NCI-H2227 (cell line): ENCODE results near the gene TMEM229B.

Source experiments
- DNase-seq: peaks from one replicate; lab custom pipeline; 2025; ENCODE audit not compliant: unreplicated experiment; lab: John Stamatoyannopoulos, UW

TMEM229B gene

DNA sequence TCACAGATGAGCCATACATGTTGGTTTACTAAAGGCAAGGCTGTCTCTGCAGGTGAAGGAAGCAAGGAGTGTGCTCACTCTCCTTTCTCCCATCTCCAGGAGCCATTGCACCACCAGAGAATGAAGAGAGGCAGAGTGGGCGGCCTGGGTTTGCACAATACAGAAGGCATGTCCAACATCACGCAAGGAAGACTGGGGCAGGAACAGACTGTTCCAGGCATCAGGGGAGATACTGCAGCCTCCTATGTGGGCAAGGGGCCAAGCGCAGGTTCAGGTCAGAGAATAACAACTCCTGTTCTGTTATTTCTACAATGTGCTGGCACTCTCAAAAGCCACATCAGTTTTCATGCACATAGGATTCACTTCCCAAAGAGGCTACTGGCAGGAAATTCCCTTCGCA, 1.7 kb upstream of the TMEM229B start:
- DNase-seq = no peak

DNA sequence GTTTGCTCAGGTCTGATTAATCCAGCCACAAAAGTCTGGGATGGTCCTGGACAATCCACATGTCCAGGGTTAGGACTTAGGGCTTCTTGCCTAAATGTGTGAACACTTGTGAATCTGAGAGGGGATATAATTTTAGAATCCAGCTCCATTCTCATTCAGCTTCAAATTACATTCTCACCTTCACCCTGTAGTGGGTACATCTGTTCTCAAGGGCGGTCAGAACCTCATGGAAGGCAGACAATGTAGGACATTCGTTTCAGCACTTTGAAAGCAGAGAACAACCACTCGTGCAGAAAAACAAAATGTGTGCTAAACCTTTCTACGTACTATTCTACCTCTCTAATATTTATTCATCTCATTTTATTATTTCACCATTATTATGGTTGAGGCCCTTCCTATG, 1.2 kb downstream of the TMEM229B start:
- no peak for DNase-seq

DNA sequence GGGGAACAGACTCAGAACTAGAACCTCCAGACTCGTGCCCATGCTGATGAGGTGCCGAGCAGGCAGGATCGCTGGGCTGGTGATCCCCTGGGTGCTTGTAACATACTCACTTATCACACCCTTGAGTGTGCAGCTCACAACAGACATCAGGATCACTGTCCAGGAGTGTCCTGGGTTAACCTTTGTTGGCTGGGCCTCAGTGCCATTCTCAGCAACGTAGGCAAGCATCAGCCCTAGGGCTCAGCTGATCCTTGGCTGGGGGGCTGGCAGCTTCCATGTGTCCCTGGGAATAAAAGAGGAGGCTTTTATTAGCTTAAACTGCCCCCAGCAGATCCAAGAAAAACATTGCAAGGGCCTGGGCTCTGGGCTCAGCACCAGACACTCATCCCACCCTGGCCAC, 1.6 kb downstream of the TMEM229B start:
- DNase-seq = no peak

DNA sequence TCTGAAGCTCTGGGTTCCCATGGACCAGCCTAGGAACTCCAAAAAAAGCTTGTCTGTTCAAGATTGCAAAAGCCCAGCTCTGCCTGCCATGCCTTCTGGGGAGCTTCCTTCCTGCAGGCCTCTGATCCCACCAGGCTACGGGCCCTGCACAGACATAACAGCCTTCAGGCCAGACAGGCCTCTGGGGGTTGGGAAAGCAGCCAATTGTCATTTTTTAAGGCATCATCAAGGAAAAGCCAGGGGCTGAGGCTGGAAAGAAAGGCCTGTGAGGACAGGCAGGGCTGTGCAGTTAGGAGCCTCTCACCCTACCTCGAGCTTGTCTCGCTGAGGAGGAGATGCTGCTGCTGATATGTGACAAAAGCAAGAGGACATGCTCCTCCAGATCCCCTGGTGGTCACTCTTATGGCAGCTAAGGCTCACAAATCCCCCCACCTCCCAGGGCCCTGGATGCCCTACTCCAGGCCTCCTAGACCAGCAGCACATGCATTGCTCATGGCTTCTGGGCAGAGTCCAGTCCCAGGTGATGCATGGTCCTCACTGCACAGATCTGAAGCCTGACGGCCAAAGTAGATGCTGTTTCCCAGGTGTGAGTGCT, 2.9 kb downstream of the TMEM229B start:
- DNase-seq = no peak

DNA sequence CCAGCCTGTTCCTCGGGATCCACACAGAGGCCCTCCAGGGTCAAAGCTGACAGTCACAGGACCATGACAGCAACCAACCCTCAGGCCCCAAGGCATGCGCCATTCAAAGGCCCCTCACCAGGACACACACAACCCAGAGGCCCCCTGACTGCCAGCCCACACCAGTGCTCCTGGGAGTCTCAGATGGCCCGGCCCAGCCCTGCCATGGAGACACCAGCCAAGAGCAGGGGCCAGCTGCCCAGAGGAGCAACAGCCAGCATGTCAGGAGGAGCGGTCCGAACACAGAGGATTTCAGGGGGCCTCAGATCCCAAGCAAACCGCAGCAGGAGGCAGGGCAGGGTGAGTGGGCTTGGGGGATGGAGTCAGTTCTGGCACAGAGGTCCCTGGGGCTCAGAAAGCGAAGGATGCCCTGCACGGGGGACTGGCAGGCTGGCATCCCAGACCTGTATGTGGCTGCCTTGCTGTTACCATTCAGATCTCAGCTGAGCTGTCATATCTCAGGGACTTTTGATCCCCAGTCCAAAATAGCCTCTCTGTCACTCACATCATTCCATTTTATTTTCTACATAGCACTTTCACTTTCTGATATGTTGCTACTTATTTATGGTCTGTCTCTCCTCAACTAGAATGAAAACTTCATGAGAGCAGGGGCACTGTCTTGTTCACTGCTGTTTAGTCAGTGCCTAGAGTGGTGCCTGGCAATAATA, 4.8 kb downstream of the TMEM229B start:
- DNase-seq = no peak

DNA sequence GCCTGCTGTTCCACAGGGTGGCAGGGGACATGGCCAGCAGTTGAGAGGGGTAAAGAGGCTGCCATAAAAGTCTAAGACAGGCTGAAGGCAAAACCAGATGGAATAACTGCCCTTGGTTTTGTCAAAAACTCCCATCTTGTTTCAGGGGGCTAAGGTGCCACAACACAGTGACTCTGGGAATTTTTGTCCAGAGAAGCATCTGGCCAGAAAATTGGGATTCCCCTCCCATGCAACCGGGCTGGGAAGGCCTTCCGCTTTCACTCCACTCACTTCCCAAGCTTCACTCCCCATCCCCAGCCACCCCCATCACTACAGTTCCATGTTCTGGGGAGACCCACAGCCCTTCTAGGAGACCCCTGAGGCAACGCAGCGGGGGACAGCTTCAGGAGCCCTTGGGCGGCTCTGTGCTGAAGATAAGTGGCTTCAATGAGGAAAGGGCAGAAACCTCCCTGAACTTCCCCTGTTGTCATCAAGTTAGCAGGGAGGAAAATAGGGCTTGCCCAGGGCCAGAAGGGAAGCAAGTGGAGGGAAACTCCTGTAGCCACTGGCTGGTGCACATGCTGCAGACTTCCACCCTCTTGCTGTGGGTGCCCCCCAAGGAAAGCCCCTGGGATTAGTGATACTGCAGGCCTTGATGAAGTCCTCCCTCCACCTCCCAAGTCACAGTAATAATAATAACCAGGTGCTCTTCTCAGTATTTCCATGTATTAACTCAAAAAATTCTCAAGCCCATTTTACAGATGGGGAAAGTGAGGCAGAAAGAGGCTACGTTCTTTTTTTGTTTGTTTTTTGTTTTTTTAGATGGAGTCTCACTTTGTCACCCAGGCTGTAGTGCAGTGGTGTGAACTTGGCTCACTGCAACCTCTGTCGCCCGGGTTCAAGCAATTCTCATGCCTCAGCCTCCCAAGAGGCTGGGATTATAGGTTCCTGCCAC, 6.0 kb downstream of the TMEM229B start:
- DNase-seq = no peak

DNA sequence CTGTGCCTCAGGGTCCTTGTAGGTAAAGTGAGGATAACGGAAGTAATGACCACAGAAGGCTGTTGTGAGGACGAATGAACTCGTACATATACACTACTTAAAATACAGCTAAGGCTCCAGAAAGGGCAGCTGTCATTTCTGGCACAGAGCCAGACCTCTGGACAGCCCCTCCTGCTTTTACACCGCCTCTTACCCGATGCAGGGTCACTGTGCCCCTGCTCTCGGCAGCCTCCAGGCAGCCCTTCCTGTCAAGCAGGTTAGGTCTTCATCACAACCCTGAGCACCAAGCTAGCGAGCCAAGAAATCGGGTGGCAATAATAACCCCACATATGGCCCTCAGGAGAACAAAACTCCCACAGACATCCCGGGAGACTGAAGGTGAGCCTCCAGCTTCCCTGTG, 8.5 kb downstream of the TMEM229B start:
- peak; percentile 46 for DNase-seq

DNA sequence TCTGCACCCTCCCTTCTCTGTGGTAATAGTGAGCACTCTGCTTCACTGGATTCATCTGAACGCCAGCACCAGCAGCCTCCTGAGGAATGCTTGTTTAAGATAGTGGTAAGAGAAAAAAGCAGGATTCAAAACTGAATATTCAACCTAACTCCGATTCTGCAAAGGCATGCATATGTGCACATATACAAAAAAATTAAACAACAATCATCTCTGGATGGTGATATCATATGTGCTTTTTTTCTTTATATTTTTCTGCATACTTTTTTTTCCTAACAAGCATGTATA, 9.8 kb downstream of the TMEM229B start:
- DNase-seq = no peak

DNA sequence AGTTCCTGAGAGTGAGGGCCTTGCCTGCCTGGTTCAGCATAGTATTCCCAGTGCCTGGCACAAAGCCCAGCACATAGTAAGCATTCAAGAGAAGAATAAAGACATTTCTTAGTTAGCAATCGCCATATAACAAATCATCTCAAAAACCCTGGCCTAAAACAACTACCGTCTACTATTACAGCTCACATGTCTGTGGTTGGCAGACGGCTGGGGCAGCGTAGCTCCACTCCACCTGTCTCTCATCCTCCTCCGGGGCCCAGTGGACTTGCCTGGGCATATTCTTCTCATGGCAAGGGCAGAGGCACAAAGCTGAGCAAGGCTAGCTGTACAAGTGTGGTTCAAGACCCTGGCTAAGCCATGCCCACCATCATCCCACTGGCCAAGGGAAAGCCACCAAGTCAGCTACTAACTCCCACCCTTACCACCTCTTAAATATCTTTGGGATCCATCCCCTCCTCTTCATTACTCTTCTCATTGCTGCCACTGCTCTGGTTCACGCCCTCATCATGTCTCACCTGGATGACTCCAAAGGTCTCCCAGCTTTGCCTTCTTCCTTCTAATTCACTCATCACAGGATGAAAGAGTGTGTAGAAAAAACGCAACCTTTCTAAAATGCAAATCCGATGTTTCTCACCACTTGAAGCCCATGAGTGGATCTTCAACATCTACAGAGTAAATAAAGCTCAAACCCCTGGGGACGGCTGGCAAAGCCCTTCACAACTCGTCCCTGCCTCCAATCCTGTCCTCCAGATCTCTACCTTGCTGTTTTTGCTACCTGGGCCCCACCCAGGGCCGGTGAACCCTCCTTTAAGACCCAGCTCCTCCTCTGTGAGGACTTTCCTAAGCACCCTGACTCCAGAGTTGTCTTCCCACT, 10.4 kb downstream of the TMEM229B start:
- DNase-seq = no peak

DNA sequence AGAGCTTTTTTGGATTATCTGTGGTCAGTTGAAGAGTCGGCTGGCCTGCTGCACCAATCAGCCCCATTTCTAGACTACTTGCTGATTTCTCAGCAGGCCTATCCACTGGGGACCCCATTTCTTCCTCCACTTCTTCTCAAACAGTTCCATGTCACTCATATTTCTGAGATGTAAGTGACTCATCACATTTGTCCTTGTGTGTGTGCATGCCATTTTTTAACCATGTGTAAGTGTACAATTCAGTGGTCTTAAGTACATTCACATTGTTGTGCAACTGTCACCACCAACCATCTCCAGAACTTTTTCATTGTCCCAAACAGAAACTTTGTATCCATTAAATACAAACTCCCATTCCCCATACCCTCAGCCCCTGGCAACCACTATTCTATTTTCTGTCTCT, 14.2 kb downstream of the TMEM229B start:
- DNase-seq = no peak

DNA sequence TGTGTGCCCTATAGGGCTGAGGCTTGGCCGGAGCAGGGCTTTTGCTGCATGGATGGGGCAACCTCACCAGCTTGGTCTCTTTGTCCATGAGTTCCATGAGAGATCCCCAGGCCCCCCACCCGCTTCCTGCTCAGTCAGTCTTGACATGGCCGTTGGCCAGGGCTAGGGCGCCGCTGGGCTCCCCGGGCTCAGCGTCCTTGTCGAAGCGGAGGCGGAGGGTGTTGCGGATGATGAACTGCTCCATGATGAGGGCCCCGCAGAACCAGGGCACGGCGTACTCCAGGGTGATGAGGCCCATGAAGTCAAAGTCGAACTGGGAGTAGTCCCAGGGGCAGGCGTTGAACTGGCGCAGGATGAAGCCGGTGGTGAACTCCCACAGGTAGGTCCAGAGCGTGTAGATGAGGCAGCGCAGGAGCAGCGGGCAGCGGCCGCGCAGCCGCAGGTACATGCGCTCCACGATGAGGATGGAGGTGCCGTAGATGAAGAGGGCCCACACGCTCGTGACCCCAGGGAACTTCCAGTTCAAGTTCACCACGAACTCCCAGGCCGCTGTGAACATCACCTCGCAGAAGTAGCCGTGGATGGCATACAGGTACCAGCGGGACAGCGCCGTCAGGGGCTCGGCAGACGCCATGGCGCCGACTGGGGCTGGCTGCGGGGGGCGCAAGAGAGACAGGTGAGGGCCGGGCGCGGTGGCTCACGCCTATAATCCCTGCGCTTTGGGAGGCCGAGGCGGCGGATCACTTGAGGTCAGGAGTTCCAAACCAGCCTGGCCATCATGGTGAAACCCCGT, 15.0 kb downstream of the TMEM229B start:
- DNase-seq = no peak

DNA sequence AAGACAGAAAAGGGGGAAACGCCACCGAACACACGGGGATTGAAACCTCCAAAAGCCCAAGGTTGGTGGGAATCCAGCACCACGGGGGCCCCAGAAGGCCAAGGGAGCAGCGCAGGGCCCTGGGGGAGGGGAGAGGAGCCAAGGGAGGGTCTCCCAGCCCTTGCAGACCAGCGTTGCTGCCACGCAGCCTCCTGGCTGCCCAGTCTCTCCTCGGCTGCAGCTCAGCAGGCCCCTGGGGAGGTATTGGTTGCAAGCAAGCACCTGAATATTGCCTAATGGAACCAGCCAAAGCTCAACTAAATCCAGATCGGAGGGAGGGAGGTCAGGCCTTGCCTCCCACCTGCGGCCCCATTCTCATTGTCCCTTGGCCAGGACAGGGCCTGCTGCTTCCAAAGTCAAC, 15.8 kb downstream of the TMEM229B start:
- no peak for DNase-seq

DNA sequence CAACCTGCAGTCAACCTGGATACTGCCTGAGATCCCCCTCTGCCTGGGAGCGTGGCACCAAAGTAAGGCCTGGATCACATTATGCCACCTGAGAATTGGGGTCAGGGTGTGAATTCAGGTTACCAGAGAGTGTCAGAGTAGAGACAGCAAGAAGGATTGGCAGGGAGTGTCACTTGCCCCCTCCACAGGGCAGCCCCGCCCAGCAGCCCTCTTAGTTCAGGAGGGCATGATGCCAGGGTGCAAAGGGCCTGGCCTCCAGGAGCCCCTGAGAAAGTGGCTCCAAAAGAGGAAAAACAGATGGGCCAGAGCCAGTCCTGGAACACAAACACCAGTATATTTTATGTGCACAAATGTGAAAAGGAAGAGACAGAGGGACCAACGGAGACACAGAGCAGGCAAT, 18.6 kb downstream of the TMEM229B start:
- no peak for DNase-seq

DNA sequence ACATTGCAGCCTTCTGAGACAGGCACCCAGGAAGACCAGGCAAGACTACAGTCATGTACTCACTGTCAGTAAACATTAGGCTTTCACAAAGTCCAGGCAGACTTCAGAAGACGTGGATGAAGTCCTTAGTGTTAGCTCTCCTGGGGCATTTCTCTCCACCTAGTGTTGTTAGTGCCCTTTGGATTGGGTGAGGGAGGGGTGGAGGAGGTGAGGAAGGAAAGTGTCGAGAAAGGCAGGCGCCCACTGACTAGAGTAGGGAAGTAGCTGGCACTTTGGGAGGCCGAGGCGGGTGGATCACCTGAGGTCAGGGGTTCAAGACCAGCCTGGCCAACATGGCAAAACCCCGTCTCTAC, 20.2 kb downstream of the TMEM229B start:
- no peak for DNase-seq

DNA sequence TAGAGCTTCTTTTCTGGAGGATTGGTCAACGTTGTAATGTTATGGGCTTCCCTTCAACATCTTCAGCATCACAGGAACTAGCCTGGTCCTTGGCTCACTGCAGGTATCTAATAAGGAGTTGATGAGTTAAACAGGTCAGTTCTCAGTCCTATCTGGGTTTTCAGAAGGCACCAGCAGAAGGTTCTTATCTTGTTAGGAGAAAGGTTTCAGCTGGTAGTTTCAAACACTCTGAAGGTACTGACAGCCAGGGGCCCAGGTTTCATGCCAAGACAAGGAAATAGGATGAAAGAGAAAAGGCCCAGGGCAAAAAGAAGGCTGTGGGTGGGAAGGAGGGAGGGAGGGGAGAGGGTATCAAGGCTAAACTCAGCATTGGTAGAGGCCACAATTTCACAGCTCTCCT, 21.4 kb downstream of the TMEM229B start:
- no peak for DNase-seq

DNA sequence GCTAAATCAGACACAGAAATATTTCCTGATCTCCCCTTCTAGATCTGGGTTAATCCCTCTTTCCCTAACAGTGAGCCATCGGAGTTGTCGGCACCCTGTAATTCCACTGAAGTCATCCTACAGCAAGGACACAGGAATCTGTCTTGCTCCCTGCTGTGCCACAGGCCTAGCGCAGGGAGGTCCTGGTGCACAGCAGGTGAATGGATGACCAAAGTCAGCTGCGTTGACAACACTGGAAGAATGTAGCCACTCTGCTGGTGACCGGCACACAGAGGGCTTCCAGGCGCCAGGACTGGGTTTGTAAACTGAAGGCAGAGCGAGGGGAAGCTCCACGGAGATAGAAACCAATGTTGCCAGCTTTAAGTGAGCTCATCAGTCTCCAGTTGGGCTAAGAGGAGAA, 23.6 kb downstream of the TMEM229B start:
- DNase-seq = no peak

DNA sequence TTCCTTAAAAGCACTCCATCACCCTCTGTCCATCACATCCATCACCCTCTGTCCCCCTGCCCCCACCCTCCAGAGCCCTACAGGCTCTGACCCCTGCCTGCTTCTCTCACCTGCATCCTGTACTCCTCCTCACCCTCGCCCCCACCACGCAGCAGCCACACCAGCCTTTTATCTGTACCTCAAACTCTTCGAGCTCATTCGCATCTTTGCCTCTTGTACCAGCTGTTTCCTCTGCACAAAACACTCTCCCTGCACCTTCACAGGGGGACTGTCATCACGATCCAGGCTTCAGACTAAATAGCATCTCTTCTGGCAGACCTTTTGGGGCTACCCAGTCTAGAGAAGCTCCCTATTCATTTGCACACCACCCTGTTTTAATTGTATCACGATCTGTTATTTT, 24.1 kb downstream of the TMEM229B start:
- DNase-seq = no peak

DNA sequence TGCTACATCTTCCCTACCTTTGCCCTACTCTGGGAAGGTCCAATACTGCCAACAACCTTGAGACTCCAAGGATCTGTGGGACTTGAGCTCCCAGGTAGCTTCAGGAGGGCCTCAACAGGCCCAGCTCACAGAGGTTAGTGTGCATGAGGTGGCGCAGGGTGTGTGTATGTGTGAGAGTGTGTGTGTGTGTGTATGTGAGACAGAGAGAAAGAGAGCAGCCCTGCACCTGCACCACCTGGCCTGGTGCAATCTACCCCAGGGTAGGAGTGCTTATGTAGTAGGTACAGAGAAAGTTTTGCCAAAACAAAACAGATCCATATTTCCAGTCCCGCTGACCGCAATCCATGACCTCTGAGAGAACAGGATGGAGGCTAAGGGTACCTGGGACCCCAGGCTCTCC, 24.6 kb downstream of the TMEM229B start:
- no peak for DNase-seq

DNA sequence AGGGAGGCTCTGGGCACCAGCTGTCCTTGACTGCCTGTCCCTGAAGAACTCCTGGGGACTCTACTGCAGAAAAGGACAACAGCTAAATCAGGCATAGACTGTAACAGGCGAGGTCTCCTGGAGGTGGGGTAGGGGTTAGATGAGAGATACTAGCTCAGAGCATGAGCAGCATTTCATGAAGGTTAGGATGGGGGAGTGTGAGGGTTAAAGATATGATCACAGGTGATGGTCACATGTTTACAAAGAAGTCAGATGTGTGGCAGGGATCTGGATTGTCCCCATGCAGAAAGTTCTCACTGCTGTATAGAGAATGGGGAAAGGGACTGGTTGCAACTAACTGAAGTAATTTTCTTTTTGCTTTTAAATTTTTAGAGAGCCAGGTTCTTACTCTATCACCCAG, 26.5 kb downstream of the TMEM229B start:
- DNase-seq = no peak

DNA sequence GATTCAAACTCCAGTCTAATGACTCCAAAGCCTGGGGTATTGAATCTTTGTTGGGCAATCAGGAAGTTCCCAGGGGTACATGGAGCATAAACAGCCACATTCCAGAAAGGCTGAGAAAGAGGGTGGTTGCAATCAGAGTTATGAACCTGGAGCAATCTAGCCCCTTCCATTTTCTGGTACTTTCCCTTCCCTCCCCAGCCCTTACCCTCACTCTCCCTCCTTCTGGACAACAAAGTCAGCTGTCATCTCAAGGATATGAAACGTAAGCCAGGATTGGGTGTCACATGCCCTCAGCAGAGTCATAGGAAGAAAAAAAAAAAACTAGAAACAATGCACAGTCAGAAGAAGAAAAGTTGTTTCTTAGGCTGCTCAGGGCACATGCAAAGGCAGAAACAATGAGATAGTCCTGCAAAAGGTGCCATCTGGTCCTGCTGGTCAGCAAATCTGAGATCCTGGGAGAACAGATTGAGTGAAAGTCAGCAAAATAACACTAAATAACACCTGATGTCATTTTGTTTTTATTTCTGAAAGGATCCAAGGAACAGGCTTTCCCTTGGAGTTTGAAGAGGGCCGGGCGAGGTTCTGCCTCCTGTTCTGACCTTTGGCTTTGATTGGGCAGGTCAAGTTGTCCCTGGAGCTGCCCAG, 27.1 kb downstream of the TMEM229B start:
- no peak for DNase-seq
